Measurements from ENCODE around the gene P3H4.

P3H4 gene

GRCh38 chr17:41769985-41770384, 41.8 kb downstream of the P3H4 start:
- DNase-seq (ENCODE audit: low read depth) = no peak

DNA sequence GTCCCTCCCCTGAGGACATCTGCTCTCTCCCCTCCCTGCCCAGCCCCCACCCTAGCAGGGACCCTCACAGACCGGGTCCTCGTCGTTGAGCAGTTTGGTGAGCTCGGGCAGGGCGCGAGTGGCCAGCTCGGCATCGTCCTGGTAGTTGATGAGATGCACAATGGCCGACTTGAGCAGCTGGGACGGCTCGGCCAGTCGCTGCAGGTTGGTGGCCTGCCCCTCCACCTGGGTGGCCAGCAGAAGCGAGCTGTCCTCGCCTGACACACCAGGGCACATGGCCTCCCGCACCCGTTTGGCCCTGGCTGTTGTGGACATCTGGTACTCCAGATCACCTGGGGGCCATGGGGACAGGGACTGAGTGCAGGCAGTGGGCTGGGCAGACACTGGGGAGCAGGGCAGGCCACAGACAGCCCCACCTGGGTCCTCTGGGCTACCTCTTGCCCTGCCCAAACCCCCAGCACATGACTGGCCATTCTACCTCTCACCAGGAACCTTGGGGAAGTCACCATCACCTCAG, 42.3 kb downstream of the P3H4 start:
- DNase-seq (ENCODE audit: low read depth) = no peak

DNA sequence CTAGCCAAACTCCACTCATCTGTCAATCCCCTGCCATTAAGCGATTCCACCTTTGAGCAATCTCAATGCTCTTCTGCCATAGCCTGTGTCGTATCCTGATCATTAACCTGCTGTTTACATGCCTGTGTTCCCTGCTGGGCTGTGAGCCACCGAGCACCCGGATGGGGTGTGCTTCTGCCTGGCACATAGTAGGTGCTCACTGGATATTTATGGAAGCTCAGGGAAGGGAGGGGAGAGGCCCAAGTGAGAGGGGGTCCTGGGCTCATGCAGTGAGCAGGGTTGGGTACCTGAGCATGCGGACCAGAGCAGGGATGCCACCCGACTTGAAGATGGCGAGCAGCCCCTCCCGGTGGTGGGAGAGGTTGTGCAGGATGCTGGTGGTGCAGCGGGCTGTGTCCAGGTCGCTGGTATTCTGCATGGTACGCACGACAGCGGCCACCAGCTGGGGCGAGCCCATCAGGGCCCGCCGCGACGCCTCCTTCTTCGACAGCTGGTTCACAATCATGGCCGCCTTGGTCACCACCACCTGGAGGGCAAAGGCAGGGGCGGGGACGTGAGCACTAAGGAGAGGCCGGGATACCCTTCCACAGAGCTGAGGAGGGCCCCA, 43.0 kb downstream of the P3H4 start:
- DNase-seq (ENCODE audit: low read depth) = no peak

DNA sequence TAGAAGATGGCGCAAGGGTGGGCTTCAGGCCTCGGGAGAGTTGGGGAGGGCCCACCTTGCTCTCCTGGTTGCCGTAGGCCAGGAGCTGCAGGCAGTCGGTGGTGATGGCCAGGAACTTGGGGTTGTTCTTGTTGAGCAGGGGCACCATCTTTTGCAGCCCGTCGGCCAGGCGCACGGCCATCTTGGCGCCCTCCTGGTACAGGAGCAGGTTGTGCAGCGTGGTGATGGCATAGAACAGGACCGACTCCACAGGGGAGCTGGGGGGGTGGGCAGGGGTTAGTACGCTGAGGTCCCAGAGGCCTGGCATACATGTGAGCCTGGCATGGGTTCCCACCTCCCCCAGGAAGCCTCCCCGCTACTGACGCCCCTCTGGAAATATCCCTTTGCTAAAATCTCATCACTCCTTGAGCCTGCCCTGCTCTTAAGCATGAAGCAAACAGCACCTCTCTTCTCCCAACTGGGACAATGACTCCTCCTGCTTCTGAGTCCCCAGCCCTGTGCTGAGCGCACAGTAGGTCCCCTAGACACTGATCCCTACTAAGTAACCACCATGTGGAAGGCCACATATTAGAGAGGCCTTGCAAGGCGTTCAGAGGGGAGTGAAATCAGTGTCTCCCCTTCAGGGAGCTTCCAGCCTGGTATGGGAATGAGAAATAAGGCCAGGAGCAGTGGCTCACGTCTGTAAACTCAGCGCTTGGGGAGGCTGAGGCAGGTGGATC, 44.3 kb downstream of the P3H4 start:
- DNase-seq (ENCODE audit: low read depth) = no peak

DNA sequence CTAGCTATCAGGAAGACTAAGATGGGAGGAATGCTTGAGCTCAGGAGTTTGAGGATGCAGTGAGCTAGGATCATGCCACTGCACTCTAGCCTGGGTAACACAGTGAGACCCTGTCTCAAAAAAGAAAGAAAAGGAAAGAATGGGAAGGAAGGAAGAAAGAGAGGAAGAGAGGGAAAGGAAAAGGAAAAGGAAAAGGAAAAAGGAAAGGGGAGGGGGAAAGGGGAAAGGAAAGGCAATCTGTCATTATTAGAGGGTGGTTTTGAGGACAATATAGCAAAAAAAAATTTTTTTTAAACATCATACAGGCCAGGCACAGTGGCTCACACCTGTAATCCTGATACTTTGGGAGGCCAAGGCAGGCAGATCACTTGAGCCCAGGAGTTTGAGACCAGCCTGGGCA, 45.6 kb downstream of the P3H4 start:
- no peak for DNase-seq (ENCODE audit: low read depth)

- DNase-seq (ENCODE audit: low read depth) = no peak
Measured at GRCh38 chr17:41763327-41763726, 48.4 kb downstream of the P3H4 start.

DNA sequence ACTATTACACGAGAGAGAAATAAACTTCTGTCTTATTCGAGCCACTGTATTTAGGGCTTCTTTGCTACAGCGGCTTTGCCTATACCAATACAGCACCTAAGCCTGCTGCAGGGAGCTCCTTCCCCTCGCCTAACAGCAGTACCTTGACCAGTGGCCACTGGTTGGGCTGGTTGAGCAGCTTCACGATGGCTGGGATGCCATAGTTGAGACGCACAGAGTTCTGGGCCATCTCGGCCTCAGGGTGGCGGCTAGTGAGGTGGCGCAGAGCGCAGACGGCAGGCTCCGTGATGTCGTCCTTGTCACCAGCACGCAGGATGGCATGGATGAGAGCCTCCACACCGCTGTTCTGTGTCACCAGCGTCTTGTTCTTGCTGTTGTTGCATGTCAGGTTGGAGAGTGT, 48.9 kb downstream of the P3H4 start:
- no peak for DNase-seq (ENCODE audit: low read depth)

DNA sequence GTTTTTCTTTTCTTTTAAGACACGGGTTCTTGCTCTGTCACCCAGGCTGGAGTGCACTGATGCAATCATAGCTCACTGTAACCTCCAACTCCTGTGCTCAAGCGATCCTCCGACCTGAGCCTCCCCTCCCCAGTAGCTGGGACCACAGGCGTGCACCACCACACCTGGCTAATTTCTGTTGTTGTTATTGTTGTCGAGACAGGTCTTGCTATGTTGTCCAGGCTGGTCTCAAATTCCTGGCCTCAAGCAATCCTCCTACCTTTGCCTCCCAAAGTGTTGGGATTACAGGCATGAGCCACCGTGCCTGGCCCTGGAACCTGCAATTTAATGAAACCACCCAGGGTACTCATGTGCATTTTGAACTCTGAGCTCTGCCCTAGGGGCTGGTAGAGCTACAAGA, 49.4 kb downstream of the P3H4 start:
- DNase-seq (ENCODE audit: low read depth) = no peak

- no peak for DNase-seq (ENCODE audit: low read depth)
Measured at GRCh38 chr17:41760878-41761277, 50.9 kb downstream of the P3H4 start.

GRCh38 chr17:41758601-41759000, 53.1 kb downstream of the P3H4 start:
- no peak for DNase-seq (ENCODE audit: low read depth)

- DNase-seq (ENCODE audit: low read depth) = no peak
Measured at GRCh38 chr17:41754066-41754465, 57.7 kb downstream of the P3H4 start.
